PC-9 (cell line): ENCODE data around the gene SLC22A13. TPM values are rescaled to one million over a fixed set of nuclear protein-coding genes. Genes with fewer than 3 reads are reported as not detected.
"Not testable (repeated sequence)": the region's sequence is repeated elsewhere in the genome, so short reads cannot be mapped to it uniquely, and the experiment has no call there.

ENCODE experiments used
- BruUV-seq: library from RNA; stranded (reverse); fragments of 400-500 nt; replicated peaks from 2 replicates; lab custom pipeline; 2021; lab: Mats Ljungman, UMichigan
- CTCF ChIA-PET: fragments of 300-600 bp; sonication (Branson Sonifier 250); formaldehyde crosslinking; loops from one replicate; lab custom pipeline; 2022; ENCODE audit warnings: antibody characterized with exemption; lab: Charles Lee
- POLR2A ChIA-PET: fragments of 300-600 bp; sonication (Branson Sonifier 250); formaldehyde crosslinking; loops from one replicate; lab custom pipeline; 2022; ENCODE audit warnings: antibody characterized with exemption; ENCODE audit not compliant: unreplicated experiment; lab: Charles Lee
- DNase-seq, 2 experiments: peaks; one replicate each; pipeline versions ENCODE4 v3.0.0 to v3.0.0-alpha.2; 2015 to 2022; ENCODE audit warnings: mixed read lengths in 1 of 2
- H2AFZ ChIP-seq: fragments of 200-600 bp; sonication (generic); 2 replicates; pipeline ENCODE4 v1.8.1; 2017; ENCODE audit warnings: antibody characterized with exemption
- H3F3A ChIP-seq: fragments of 200-600 bp; sonication (generic); 2 replicates; pipeline ENCODE4 v1.8.1; 2017; ENCODE audit warnings: antibody characterized with exemption, mild to moderate bottlenecking, low read depth; ENCODE audit not compliant: insufficient read depth
- H3K27ac ChIP-seq: fragments of 200-600 bp; sonication (generic); 2 replicates; pipeline ENCODE4 v1.6.1; 2016; ENCODE audit warnings: mixed run types
- H3K27me3 ChIP-seq: fragments of 200-600 bp; sonication (generic); 2 replicates; pipeline ENCODE4 v1.6.1; 2016; ENCODE audit warnings: low read depth, mixed run types; ENCODE audit not compliant: insufficient read depth
- H3K36me3 ChIP-seq: fragments of 200-600 bp; sonication (generic); 2 replicates; pipeline ENCODE4 v1.6.1; 2016; ENCODE audit warnings: low read depth, mixed run types
- H3K4me1 ChIP-seq: fragments of 200-600 bp; sonication (generic); replicated peaks from 2 replicates; pipeline ENCODE4 v1.6.1; 2016; ENCODE audit warnings: mixed run types; ENCODE audit not compliant: insufficient read depth
- H3K4me2 ChIP-seq: fragments of 200-600 bp; sonication (generic); 2 replicates; pipeline ENCODE4 v1.6.1; 2017; ENCODE audit warnings: mixed run types
- H3K4me3 ChIP-seq: fragments of 200-600 bp; sonication (generic); 2 replicates; pipeline ENCODE4 v1.6.1; 2016; ENCODE audit warnings: mixed run types
- H3K79me2 ChIP-seq: fragments of 200-600 bp; sonication (generic); 2 replicates; pipeline ENCODE4 v1.6.1; 2017; ENCODE audit warnings: low read depth, mixed run types
- H3K9me2 ChIP-seq: fragments of 200-600 bp; sonication (generic); 2 replicates; pipeline ENCODE4 v1.8.1; 2017; ENCODE audit warnings: mild to moderate bottlenecking; ENCODE audit not compliant: insufficient read depth
- H3K9me3 ChIP-seq: fragments of 200-600 bp; sonication (generic); 2 replicates; pipeline ENCODE4 v1.8.1; 2016; ENCODE audit warnings: low read depth; ENCODE audit not compliant: insufficient read depth
- H4K20me1 ChIP-seq: fragments of 200-600 bp; sonication (generic); 2 replicates; pipeline ENCODE4 v1.8.1; 2017; ENCODE audit not compliant: insufficient read depth
- CTCF ChIP-seq: fragments of 200-600 bp; sonication (generic); conservative IDR thresholded peaks from 2 replicates; pipeline ENCODE4 v1.6.1; 2017; ENCODE audit warnings: mixed run types, antibody characterized with exemption, mild to moderate bottlenecking, moderate library complexity
- EZH2 ChIP-seq: fragments of 200-600 bp; sonication (generic); IDR thresholded peaks from 2 replicates; pipeline ENCODE4 v1.8.0; 2017; ENCODE audit warnings: antibody characterized with exemption, low read depth
- intact Hi-C: fragments of 100-400 bp; cut with micrococcal nuclease; formaldehyde crosslinking; loops from one replicate; pipeline ENCODE4 v1.10.0; 2022; ENCODE audit not compliant: unreplicated experiment
- total RNA-seq: library from RNA; stranded (reverse); gene quantifications from 2 replicates; pipeline ENCODE4 v1.2.3, GENCODE V29; 2021

SLC22A13 gene
- total RNA-seq, 1 experiment from 2014 or later = 0.44 TPM

GRCh38 chr3:38235466-38235865, 30.1 kb upstream of the SLC22A13 start:
- CTCF ChIA-PET = no interaction called here
- Histone ChIP-seq H3K4me2 (no peak overlapping the region), H3K4me1 (no peaks in the 10 kb centered on the region), H3K9me3 (no peaks in the 10 kb centered on the region), H3K36me3 (peaks cover 30% of the 10 kb centered on the region), H3K27ac (no peak overlapping the region), H3K79me2 (no peaks in the 10 kb centered on the region), H3K27me3 (no peaks in the 10 kb centered on the region), H3K9me2 (no peaks in the 10 kb centered on the region), H4K20me1 (no peaks in the 10 kb centered on the region; the same call in 1 of the 2 replicates), H3F3A (no peaks in the 10 kb centered on the region), H2AFZ (no peak overlapping the region), H3K4me3 (no peak overlapping the region)
- intact Hi-C loops = no loop called here
- POLR2A ChIA-PET = interaction anchor here (0.7 kb wide), 1 partner anchor 70 kb away, joined by 3 read pairs; the partner anchor contains the start of gene OXSR1
- no peak for TF ChIP-seq CTCF
- no peak for TF ChIP-seq EZH2
- DNase-seq = no peak
- BruUV-seq = no TSS peak

GRCh38 chr3:38238416-38239008, 27.1 kb upstream of the SLC22A13 start:
- Histone ChIP-seq H3K4me3 (no peak overlapping the region), H3K36me3 (peaks cover 25% of the 10 kb centered on the region), H4K20me1 (0 out of 2 replicates have a peak, but pooled peaks cover 3% of the 10 kb centered on the region), H3K79me2 (no peaks in the 10 kb centered on the region), H3K4me2 (no peak overlapping the region), H3K4me1 (no peaks in the 10 kb centered on the region), H3K27ac (no peak overlapping the region), H3K9me3 (no peaks in the 10 kb centered on the region), H3K27me3 (no peaks in the 10 kb centered on the region), H3F3A (no peaks in the 10 kb centered on the region), H3K9me2 (no peaks in the 10 kb centered on the region), H2AFZ (no peak overlapping the region)
- no TSS peak for BruUV-seq
- ChIA-PET POLR2A (no interaction called here), CTCF (no interaction called here)
- intact Hi-C loops = no loop called here
- no peak for DNase-seq
- TF ChIP-seq CTCF (no peak), EZH2 (no peak)

GRCh38 chr3:38242812-38243211, 22.8 kb upstream of the SLC22A13 start:
- H2AFZ ChIP-seq, H4K20me1 ChIP-seq, H3K27ac ChIP-seq, CTCF ChIA-PET, H3K9me2 ChIP-seq, H3F3A ChIP-seq, intact Hi-C loops, H3K27me3 ChIP-seq, POLR2A ChIA-PET, H3K79me2 ChIP-seq, BruUV-seq, H3K4me1 ChIP-seq, H3K9me3 ChIP-seq, H3K4me2 ChIP-seq, H3K4me3 ChIP-seq, DNase-seq: not testable (repeated sequence)
- H3K36me3 ChIP-seq = peaks cover 11% of the 10 kb centered on the region; the same call in 1 of the 2 replicates
